HG03135 (cell line): Measurements from ENCODE around the gene RNASEH2A.

Experiments
- ATAC-seq: cut with Tn5 transposase; IDR thresholded peaks from one replicate; pipeline ENCODE4 v1.9.1; 2021; ENCODE audit warnings: mild to moderate bottlenecking, moderate library complexity; ENCODE audit not compliant: unreplicated experiment

The RNASEH2A gene

DNA sequence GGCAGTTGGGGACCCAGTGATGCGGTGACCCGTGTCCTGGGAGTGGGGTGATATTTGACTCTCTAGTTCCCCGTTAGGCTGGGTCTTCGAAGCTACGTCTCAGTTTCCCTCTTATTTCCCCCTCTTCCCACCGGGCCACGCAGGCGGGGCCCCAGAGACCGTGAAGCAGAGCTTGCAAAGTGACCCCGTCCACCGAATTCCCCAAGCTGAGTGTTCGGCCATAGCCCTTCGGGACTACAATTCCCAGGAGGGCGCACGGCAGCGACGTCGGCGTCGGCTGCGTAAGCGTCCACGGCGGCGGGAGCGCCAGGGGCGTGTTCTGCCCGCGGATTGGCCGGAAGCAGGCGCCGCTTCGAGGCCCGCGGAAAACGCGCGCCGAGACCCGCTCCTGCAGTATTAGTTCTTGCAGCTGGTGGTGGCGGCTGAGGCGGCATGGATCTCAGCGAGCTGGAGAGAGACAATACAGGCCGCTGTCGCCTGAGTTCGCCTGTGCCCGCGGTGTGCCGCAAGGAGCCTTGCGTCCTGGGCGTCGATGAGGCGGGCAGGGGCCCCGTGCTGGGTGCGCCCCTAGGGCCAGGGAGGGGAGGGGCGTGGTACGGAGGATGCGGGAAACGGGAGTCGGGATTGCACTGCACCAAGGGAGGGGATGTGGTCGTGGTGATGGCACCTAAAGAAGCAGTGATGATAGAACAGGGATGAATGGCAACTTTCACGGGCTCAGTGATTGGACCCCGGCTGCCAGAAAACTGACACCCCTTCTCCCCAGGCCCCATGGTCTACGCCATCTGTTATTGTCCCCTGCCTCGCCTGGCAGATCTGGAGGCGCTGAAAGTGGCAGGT, at the start of gene RNASEH2A:
TSS of gene RNASEH2A (plus strand) at position 343 of the 840 bp plus-strand sequence. CDS start at position 433, 90 bp downstream.
- peak; percentile 75 for ATAC-seq

DNA sequence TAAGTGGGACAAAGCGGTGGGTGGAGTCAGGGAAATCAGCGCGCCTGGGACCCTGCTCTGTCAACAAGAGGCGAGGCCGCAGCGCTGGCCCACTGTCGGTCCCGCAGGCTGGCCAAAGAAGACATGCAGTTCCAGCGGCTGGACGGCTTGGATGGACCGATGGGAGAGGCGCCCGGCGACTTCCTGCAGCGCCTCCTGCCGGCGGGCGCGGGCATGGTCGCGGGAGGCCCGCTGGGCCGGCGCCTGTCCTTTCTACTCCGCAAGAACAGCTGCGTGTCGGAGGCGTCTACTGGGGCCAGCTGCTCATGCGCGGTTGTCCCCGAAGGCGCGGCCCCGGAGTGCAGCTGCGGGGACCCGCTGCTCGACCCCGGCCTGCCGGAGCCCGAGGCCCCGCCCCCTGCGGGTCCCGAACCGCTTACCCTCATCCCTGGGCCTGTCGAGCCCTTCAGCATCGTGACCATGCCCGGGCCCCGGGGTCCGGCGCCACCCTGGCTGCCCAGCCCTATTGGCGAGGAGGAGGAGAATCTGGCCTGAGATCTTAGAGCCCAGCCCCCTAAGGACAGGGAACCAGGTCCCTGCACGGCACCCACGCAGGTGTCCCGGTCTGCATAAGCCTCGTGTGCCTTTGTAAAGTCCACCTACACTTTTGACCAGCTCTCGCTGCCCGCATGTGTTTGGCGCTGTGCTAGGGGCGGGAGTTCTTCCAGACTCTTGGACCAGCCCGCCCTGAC, 48.7 kb upstream of the RNASEH2A start:
- no peak for ATAC-seq

DNA sequence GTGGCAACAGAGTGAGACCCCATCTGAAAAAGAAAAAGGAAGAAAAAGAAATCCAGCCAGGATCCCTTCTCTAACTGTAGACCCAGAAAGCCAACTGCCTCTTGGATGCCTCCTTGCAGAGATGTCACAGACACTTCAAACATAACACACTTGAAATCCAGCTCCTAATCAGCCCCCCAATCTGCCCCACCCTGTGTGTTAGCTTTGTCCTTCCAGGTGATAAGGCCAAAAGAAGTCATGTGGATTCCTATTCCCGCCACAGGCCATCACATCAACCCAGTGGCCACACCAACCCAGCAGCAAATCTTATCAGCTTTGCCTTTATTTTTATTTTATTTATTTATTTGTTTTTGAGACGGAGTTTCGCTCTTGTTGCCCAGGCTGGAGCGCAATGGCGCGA, 46.7 kb upstream of the RNASEH2A start:
- no peak for ATAC-seq

DNA sequence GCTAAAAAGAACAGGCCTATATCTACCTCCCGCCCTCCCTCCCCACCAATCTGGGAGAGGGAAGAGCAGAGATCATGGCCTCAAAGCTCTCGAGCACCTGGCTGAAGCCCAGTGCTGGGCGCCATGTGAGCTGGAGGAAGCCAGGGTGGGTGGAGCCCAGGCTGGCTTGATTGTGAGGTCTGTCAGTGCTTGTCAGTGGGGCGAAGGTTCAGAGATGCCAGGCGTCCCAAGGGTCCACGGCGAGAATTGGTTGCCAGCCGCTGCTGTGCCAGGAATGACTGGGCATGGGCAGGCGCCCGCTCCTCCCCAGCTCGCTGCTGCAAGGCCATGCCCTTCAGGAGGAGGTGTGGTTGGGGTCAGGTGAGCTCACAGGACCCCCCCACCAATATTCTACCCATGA, 43.3 kb upstream of the RNASEH2A start:
- no peak for ATAC-seq

DNA sequence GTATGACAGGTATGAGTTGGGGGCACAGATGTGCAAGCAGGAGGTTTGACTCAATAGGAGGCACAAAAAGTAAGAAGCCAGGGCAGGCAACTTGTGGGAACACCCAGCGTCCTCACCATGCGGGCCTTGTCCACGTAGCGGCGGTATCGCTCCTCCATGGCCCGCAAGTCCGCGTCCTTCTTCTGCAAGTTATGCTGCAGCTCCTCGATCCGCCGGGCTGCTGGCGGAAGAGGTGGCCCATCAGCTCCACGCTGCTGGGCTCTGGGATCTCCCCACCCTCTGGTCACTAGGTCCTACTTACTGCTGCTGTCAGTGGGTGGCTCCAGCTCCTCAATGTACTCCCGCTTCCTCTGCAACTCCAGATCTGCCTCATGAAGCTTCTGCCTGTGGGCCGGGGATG, 41.7 kb upstream of the RNASEH2A start:
- ATAC-seq = no peak

DNA sequence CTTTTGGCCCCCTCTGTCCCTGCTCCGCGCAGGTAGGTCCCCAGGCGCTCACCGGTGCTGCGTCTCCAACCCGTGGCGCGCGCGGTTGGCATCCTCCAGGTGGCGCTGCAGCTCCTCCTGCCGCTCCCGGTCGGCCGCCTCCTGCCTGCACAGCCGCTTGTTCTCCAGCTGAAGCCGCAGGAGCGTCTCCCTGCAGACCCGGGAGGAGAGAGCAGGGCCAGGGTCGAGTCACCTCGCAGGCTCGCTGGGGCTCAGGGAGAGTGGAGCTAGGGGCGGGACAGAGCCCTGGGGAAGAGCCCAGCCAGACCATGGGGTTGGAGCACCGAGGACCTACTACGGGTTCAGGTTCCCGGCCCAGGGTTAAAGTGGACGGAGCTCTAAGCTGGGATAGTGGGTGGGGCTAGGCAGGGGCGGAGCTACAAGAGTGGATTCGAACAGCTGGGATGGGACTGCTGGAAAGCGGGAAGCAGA, 40.3 kb upstream of the RNASEH2A start:
- ATAC-seq = no peak

DNA sequence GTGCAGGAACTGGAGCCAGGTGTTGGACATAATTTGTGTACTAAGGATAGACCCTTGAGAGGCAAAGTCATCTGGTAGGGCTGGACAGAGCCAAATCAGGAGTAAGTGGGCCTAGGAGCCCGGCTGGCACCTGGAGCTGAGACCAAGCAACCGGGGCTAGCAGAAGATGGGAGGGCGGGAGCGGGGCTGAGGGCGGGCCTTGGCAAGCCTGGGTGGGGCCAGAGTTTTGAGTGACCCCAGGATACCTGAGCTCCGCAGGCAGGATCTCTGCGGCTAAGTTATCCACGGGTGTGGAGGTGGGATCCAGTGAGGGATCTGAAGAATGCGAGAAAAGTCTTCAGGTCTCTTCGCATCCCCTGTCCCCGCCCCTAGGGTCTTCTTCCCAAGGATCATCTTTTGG, 39.2 kb upstream of the RNASEH2A start:
- no peak for ATAC-seq

DNA sequence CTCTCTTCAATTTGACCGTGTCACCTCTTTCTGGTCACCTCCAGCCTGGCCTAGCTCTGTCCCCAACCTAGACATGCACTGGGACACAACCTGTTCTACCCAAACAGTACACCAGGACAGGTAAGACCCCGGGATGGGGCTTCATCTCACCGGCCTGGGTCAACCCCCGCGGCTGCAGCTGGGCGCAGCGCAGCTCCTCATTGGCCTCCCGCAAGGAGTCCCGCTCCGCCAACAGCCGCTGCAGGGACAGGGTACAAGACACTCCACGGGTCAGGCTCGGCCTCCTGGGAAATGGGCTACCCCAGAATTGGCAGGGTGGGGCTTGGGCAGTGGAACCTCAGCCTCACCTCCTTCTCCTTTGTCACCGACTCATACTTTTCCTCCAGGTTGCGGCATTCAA, 38.7 kb upstream of the RNASEH2A start:
- ATAC-seq = no peak

DNA sequence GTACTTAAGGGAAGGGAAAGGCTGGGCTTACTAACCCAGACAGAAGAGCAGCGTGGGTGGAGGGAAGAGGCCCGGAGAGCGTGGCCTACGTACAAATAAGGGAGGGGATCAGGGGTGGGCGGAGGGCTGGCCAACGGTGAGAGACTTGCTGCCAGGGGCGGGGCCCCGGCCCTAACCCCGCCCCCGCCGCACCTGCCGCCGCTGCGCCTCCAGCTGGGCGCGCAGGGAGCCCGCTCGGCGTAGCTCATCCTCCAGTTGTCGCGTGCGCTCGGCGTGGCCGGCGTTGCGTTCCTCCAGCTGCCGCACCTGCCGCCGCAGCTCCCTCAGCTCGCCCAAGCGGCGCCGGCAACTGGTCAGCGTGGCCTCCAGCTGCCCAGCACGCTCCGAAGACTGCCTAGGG, 36.7 kb upstream of the RNASEH2A start:
- no peak for ATAC-seq

DNA sequence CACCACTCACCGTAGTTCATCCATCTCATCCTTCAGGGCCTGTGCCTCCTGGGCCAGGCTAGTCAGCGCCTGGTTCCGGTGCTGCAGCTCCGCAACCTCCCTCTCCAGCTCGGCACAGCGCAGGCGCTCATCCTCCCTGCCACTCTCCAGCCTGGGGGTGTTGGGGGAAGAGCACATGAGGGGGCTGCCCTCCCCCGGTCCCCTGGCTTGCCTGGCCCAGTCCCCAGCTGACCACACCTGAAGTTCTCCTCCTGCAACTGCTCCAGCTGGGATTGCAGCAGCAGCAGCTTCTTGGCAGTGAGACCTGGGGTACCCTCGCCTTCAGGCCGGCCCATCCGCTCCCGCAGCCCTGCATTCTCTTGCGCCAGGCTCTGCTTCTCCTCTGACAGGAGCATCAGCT, 35.5 kb upstream of the RNASEH2A start:
- ATAC-seq = no peak

DNA sequence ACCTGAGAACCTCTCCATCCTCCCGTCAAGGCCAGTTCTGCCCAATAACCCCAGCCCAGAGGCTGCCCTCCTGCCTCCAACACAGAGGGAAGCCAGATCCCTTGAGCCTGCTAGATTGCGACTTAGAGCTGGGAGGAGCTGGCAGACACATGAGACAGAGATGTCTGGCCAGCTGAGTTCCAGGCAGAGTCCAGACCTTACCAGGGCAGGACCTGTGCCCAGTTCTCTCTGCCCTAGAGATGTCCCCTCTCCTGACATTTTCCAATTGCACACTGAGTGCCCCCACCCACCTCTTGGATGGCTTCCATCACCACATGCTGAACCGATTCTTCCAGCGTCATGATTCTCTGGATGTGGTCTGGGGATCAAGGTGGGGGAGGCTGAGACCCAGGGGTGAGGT, 34.1 kb upstream of the RNASEH2A start:
- no peak for ATAC-seq

DNA sequence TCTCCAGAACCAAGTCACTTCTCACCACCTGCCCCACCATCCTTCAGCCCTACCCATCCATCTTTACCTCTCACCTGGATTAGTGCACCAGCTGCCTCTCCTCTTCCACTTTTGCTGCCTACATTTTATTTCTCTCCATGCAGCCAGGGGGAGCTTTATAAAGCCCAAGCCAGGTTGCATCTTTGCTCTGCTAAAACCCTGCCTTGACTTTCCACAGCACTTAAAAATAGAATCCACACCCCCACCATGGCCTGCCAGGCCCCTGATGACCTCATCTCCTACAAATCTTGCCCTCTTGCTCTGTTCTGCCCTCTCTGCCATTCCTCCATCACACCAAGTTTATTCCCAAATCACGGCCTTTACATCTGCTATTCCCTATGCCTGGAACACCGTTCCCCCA, 32.8 kb upstream of the RNASEH2A start:
- ATAC-seq = no peak

DNA sequence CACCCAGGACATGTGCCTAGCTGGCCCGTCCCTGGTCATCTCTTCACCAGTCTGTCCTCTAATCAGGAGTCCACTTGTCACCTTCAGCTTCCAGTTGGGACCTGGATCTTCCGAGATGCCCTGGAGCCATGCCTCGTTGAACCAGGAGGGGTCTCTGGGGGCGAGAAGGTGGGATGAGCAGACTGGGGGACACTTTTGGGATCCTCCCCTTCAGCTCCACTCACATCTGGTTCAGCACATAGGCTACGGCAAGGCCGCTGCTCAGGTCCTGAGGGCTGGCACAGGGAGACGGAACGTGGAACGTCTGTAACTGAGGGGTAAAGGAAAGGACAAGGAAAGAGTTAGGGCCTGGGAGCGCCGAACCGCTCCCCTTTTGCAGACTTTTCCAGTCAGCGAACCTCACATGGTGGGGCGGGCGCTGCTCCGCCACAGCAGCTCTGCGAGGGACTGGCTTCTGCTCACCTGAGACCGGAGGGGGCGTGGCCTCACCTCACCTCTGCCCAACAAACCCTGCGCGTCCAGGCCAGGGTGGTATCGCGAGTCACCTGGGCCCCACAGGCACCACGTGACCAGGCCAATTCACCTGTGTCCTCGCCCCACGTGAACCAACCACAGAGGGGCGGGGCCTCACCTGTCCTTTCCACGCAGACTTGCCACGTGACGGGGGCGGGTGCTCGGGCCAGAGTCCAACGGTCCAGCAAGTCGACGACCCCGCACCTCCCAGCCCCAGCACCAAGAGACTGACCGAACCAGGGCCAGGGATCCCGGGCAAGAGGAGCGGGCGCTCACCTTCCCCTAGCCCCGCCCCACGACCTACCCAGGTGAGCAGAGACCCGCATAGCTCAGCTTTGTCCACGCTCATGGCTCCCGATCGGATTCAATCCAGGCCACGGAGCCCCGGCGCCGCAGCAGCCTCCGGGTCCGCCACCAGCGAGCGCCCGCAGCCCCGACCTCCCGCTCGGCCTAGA, 31.5 kb upstream of the RNASEH2A start, which contains the start of gene HOOK2:
TSS of gene HOOK2 (minus strand) at position 965 of the 968 bp plus-strand sequence. CDS start at position 862, 103 bp downstream.
- ATAC-seq = no peak

DNA sequence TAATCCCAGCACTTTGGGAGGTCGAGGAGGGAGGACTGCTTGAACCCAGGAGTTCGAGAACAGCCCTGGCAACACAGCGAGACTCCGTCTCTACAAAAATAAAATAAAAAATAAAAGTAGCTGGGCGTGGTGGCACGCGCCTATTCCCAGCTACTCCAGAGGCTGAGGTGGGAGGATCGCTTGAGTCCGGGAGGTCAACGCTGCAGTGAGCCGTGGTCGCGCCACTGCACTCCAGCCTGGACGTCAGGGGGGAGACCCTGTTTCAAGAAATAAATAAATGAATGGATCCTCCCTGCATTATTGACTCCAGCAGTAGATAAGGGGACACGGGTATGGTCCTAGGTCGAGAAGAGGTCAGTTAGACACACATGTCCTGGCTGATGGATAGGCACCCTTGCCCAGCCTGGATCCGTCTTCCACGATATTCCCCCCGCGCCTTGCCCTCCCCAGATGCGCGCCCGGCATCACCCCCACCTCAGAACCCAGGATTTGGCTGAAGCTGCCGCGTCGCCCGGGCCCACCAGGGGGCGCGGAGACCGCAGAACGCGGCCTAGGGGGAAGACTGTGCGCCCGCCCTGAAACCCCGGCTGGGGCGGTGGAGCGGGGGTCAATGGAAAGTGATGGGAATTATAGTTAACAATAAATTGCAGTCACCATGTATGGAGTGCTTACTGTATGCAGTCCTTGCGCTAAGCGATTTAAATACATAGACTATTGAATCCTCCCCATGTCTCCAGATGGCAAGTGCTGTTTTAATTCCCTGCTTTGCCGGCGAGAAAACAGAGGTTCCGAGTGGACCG, 29.0 kb upstream of the RNASEH2A start:
- peak; percentile 34 for ATAC-seq

DNA sequence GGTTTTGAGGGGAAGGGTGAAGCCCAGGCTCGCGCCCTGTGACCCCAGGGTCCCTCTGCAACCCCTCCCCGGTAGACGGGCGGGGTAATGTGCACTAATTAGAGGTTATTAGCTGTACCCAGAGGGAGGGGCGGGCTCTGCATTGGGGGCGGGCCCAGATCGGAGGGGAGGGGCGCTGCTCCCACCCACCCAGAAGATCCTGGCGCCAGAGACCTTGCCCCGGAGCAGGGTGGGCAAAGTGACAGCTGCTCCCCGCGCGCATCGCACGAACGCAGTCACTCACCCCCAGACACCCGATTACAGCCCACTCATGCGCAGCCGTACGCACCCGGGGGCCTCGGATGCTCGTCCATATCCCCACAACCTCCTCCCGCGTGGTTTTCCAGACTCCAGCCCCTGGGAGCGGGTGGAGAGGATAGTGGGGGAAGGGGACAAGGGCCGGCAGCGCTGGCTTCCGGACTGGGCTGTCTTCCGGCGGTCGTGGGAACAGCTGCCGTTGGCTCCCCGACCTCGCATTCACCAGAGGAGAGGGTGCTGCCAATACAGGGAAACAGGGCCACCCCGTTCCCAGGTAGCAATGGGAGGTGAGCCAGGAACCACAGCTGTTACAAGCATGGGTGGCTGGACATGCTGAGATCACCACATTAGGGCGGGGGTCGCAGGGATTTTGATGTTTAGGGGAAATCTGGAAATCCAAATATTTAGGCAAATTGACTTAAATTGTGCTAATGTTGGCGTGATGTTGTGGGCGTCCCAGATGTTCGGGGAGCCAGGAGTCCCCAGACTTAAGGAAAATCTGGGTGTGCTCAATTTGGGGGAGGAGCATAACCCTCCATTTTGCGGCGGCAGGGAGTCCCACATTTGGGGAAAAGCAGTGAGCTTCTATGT, 28.1 kb upstream of the RNASEH2A start:
- ATAC-seq = no peak

DNA sequence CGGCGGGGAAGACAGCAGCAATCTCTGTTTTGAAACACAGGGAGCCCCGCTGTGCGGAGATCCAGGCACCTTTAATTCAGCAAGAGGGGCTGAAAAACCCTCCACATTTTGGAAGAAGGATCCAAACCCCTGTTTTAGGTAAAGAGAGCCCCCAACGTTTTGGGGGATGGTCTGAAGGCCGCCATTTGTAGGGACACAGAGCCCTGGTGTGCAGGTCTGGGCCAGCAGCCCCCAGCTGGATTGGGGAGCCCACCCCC, 27.6 kb upstream of the RNASEH2A start:
- ATAC-seq = no peak

DNA sequence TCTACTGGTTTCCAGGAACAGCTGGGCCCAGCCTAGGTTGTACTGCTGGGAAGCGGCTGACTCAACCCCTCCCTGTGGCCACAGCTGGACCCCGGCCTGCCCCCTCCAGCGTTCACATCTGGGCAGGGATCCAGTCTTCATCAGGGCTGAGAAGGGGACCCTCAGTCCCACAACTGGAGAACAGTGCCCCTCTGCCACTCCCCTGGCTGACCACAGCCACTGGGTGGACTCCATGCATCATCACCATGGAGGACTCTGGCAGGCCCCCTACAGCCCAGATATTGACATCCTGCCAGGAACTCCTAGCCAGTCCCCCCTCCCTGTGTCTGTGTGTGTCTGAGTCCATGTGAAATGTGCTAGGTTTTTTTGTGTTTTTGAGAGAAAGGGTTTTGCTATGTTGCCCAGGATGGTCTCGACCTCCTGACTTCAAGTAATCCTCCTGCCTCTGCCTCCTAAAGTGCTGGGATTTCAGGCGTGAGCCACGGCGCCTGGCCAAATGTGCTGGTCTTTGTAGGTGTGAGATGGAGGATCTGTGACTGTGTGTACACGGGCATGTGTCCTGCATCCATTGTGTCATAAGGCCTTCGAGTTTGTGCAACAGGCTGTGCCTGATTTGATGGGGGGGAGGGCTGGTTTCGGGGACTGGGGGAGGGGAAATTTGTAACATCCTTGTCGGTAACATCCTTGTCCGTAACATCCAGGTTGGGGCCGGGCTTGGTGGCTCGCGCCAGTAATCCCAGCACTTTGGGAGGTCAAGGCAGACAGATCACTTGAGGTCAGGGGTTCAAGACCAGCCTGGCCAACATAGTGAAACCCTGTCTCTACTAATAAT, 27.0 kb upstream of the RNASEH2A start:
- no peak for ATAC-seq

DNA sequence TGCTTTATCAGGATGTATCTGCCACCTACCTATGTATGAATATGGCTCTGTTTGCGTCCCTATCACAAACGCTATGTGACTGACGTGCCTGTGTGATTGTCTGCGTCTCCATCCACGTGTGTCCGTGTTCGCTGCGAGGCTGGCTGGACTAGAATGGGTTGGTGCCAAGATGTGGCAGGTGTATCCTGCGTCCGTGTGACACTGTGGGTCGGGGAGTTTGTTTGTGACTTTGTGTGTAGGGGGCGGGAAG, 24.3 kb upstream of the RNASEH2A start:
- ATAC-seq = peak; percentile 4
